HTERT RPE-1 (cell line): ENCODE results near the gene ADORA1.

Source experiments
- in situ Hi-C: fragments of 300-500 bp; cut with MboI; formaldehyde crosslinking; loops from 4 replicates; pipeline ENCODE4 v1.14.3; 2020; ENCODE audit warnings: low sequenced_read_pairs

The ADORA1 gene

DNA sequence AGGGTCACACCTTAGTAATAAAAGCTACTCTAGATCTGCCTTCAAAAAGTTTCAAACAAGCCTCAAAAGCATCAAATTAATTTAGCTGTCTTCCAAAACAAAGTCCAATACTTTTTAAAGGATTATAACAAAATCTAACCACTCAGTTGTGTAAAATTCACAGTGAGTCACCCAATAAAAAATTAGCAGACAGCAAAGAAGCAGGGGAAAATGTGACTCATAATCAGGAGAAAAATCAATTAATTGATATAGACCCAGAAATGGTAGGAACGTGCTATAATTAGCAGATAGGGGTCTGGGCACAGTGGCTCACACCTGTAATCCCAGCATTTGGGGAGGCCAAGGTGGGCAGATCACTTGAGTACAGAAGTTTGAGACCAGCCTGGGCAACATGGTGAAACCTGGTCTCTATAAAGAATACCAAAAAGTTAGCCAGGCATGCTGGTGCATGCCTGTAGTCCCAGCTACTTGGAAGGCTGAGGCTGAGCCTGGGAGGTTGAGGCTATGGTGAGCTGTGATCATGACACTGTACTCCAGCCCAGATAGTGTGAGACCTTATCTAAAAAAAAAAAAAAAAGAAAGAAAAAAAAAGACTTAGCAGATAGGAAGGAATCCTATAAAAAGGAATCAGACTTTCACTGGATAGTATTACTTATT, 33.6 kb upstream of the ADORA1 start:
- in situ Hi-C loops = no loop called here

DNA sequence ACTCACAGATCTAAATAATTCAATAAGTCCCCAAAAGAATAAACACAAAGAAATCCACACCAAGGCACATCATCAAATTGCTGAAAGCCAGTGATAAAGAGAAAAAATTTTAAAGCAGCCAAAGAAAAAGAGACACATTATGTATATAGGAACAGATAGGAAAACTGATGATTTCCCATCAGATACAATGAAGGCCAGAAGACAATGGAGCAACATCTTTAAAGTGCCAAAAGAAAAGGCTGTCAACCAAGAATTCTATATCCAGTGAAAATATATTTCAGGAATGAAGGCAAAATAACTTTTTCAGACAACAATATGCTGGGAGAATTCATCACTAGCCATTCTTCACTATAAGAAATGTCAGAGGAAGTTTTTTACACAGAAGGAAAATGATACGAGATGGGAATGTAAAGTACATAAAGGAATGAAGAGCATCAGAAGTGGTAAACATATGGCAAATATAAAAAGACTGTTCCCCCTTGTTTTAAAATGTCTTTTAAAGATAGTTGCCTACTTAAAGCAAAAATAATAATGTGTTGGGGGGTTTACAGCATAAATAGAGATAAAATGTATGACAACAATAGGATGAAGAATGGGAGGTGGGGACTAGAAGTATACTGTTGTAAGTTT, 32.4 kb upstream of the ADORA1 start:
- in situ Hi-C loops = no loop called here

DNA sequence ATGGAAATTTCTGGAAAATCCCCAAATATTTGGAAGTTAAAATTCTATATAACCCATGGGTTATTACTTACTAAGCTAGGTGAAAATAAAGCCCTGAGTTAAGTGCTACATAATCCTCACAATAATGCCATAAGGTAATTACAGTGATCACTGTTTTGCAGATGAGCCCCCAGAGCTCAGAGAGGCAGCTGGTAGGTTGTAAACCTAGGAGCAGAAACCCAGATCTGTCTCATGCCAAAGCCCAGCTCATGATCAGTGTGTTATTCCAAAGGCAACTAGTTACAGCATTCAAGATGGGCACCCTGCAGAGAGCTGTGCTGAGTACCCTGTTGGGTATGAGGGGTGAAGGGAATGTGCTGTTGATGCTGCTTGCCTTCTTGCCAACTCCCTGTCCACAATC, 31.0 kb upstream of the ADORA1 start:
- in situ Hi-C loops = no loop called here

DNA sequence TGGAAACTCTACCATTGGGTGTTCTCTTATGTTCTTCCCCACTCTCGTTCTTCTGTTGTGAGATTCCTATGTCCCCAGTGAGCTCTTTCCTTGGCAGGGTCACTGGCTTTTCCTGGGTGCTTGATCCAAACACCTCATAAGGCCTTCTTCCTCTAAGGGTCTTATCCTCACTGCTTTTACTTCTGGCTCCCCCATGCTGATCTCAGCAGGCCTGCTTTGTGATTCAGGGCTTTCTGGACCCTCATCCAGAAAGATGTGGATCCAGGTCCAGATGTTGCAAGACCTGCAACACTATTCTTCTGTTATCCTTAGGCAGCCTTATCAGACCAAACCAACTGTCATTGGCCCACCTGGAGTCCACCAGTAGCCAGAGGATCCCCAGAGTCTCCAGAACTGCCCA, 30.5 kb upstream of the ADORA1 start:
- in situ Hi-C loops = no loop called here

DNA sequence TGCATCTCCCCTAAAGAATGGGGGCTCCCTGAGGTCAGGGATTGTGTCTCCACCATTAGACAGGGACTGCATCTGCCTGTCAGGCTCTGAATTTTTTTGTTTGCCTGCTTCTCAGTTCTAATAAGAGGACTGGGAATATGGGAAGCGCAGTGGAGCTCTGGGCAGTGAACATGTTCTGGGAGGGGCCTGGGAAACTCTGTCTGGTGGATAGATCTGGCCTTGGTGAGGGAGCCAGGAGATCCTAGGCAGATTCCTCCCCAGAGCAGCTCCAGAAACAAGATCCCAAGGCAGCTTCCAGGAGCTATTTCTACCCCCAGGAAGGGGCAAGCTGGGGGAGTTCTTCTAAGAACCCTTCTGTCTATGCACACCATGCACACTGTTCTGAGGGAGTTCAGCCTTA, 29.1 kb upstream of the ADORA1 start:
- in situ Hi-C loops = no loop called here

DNA sequence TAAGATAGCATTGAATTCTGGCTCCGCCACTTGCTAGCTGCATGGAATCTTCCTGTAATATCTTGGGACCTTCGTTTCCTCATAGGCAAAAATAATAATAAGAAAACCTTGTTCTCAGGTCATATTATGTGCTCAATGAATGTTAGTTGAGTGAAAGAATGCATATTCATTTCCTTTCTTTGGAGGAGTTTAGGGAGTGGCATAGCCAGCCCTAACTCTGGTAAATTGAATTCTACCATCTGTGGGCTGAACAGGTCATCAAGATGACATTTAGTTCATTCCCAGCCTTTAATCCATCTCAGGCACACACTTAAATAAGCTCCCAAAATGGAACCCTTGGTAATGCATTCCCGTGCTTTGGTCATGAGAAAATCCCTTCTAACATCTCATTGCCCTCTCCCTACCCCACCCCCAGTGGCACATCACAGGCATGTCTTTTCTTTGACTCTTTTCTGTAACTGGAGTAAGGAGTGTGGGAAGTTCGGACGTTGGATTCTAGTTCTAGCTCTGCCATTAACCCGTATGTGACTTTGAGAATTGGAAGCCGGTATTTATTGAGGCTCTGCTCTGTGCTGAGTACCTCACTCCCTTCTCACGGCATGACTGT, 28.5 kb upstream of the ADORA1 start:
- in situ Hi-C loops = no loop called here

DNA sequence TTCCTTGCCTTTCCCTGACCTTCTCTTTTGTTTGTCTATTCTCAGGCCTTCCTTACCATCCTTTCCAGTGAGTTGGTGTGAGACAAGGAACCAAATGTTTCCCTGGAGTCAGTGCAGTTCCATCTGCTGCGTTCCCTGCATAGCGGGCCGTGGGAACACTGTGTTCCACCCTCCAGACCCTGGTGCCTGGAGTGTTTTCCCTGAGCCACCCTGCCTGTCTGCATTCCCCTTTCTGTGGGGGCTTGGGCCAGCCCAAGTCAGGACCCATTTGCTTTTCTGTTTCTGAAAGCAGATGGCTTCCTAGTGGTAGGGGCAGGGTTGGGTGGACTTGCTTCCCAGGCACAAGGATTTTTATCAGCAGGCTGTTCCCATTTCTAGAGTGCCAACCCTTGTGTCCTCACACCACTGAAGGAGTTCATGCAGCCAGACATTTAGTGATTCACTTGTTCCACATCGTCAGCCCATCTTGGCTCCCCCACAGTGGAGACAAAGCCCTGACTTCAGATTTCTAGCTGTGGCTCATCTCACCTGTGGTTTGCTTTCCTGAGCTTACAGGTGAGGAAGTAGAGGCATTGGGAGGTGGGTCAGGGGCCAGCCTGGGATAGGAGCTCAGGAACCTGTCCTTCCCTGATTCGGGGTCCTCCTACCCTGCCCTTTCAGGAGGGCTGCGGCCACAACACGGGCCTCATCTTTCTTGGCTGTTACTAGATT, 27.6 kb upstream of the ADORA1 start:
- in situ Hi-C loops = no loop called here

DNA sequence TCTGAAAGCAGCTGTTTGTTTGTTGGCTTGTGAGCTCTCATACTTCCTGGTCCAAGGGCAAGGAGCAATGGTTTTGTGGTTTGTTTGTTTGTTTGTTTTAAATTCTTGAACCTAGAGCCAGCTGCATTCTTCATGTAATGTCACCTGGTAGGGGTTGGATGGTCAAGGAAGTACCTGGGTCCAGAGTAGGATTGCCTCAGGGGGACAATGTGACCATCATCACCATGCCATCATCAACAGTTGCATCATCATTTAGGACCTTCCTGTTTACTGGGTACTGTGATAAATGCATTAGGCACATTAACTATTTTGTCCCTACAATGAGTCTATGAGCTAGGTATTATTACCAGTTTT, 27.0 kb upstream of the ADORA1 start:
- in situ Hi-C loops = no loop called here

DNA sequence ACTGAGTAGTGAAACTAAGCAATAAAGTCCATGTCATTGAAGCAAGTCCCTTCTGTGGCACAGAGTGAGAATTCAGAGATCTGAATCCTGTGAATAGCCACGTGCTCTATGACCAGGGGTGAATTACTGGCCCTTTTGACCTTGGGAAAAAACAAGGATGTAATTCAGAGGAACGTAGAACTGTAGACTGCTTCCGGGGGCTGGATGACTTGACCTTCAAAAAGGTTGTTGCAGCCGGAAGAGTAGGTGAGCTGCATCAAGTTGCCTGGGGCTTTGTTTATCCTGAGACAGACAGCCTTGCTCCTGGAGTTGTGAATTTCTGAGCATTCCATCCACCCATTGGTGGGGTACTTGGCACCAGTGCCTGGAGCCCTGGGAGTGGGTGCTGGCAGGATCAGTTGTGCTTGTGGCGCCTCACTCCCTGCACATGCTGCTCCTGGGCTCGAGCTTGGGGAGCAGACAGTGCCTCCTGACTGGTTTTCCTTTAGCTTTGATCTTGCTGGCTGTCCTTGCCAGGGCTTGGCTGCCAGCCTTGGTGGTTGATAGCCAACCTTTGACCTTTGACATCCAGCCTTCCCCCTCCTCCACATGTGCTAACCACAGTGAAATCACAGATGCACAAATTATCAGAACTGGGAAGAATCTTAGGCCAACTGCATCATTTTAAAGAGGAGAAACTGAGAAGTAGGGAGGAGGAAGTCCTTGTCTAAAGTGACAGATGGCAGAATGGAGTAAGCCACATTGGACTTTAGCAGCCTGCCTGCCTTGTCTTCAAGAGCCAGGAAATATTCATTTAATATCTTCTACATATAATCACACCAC, 25.5 kb upstream of the ADORA1 start:
- in situ Hi-C loops = no loop called here

DNA sequence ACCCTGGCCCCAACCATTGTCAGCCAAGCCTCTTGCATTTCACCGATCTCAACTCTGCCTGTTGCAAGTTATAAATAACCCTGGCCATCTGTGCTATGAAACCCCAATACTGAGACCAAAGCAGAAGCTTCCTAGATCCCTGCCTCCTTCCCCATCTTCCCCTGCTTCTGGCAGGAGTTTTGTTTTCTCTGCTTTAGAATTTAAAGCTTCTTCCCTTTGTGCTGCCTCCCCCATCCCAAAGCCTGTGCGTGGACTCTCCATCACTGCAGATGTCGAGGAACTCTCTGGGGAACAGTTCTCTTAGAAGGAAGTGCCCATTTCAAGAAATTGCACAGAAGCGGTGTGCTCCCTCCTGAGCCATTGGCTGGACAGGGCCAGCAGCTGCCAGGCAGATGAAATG, 24.3 kb upstream of the ADORA1 start:
- in situ Hi-C loops = no loop called here

DNA sequence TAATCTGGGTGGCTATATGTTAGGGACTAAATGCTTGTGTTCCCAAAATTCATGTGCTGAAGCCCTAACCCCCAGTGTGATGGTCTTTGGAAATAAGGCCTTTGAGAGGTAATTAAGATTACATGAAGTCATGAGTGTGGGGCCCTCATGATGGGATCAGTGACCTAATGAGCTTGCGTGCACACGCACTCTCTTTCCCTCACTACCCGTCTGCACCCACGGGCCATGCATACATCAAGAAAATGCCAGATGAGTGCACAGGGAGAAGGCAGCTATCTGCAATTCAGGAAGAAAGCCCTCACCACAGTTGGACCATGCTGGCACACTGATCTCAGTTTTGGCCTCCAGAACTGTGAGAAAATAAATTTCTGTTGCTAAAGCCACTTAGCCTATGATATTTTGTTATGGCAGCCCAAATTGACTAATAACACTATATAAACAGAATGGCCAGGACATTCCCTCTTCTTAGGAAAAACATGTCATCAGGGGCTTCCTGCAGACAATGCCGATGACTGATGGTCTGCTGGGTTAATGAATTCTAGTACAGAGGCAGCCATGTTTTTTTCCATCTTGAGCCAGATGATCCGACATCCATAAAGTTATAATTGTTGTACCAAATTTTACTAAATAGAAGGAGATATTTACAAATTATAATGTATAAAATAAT, 23.6 kb upstream of the ADORA1 start:
- in situ Hi-C loops = no loop called here

DNA sequence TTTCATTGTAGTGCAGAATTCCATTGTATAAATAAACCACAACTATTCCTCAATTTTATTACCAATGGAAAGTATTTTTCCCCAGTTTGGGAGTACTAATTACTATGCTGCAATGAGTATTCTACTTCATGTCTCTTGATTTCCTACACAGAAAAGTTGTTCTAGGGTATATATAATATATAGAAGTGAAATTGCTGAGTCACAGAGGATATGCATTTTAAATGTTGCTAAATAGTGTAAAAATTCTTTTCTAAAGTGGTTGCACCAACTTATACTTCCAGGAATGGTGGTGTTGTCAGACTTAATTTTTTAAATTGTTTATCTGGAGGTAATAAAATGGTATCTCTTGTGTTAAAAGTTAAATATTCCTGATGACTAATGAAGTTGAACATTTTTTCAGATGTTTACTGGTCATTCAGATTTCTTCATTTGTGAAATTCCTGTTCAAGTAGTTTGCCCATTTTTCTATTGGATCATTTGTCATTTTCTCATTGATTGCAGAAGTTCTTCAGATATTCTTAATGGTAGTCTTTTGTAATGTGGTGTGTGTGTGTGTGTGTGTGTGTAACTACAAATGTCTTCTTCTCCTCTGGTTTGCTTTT, 22.6 kb upstream of the ADORA1 start:
- in situ Hi-C loops = no loop called here

DNA sequence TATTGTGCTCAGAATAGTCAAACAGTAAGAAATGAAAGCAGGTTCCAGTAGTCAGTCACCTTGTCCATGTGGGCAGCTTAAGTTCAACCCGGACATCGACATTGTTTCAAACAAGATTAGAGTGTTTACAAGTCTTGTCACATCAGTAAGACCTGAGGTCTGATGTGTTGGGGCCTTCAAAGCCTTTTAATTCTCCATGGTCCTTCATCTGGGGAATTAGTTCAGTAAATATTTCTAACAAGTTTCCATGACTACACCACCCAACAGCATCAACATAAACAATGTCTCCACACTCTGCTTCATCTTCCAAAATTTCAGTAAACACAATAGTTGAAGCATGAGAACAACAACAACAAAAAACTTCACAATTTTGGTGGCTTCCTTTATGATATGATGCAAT, 15.1 kb upstream of the ADORA1 start:
- in situ Hi-C loops = no loop called here

DNA sequence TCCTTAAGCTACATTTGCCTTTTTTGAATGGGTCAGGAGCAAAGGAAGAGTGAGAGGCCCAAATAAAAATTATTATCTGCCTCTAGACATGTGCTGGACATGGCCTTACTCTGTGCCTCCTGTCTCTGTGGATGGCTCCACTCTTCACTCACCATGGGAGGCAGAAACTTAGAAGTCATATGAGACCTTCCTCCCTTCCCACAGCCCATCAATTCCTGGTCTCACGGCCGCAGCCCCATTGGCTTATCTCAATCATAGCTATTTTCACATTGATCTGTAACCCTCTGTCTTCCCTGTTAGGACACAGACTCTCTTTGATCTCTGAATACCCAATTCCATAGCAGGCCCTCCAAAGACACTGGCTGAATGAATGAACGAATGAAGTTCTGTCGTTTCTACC, 14.2 kb upstream of the ADORA1 start:
- in situ Hi-C loops = no loop called here

DNA sequence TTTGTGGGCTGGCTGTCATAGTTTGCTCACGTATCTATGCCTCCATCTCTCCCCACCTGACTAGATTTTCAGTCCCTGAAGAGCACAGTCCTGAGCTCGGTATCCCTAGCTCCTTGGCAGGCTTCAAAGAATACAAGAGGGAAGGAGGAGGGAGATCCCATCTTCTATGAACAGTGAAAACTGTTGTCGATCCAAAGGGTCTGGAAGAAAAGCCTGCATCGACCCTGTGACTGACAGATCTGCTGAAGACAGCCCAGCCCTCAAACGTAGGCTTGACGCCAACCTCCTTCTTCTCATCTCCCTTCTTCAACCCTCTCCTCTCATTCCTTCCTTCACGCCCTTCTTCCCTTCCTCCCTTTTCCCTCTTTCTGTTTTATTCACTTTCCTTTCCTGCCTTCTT, 13.3 kb upstream of the ADORA1 start:
- in situ Hi-C loops = no loop called here

DNA sequence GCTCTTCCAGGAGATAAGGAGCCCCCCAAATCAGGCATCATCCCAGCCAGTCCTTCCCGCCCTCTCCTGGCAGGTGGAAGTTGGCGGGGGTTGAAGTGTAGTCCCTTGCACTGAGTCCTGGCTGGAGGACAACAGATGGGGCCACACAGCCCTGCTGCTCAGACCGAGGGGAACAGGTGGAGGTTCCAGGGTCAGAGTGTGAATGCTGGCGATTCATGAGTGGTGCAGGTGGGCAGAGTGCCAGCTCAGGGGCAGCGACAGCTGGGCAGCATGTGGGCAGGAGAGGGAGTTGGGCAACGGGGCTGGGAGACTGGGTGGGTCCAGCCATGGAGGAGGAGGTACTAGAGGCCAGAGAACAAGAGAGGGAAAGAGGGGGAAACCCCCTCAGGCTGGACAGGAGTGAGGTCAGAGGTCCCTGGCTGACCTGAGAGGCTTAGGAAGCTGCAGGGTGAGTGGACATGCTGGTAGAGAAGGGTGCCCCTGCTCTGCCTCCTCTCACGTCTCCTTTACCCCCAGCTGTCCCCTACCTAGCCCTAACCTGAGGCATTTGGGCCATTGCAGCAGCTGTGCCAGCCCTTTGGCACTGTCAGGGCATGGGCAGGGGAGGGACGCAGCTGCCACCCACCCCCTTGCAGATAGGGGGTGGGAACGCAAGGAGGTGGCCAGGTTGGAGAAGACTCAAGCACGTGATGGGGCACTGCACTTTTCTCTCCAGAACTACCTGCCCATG, 11.3 kb upstream of the ADORA1 start:
- in situ Hi-C loops = no loop called here

DNA sequence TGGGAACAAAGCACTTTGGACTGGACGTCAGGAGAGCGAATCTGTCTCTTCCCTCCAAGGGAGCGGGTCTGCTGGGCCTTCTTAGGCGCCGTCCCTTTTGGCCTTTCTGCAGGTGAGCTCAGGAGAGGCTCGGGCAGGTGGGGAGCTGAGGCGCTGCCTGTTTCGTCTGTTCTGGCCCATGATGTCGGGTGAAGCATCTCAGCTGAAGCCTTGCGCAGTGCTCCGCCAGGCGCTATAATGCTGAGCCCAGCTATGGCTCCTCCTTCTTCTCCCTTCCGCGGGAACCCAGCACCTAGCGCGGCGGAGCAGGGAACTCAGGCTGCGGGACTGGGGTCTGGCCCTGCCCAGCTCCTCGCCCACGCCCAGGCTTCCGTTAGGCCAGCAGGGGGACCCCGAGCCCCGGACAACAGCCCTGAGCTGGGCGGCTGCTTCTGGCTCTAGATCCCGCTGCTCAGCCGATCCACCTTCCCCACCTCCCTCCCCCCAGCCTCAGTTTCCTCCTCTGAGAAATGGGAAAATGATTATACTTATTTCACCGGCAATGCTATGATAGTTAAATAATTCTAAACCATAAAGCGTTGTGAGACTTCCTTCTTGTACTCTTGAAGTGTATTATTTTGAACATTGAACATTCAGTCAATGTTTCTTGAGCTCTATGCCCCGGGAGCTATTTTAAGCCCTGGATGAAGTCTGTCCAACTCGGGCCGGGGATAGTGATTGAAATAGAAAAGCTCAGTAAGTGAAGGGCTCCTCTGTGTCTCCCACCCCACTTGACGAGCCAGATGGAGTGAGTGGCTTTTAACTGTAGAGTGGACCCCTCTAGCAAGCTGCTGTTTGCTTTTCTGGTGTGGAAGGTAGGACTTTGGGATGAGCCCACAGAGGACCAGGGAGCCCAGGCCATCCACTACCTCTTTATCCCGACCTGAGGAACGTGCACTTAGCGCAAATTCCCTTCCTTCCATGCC, 9.6 kb upstream of the ADORA1 start:
- in situ Hi-C loops = no loop called here

DNA sequence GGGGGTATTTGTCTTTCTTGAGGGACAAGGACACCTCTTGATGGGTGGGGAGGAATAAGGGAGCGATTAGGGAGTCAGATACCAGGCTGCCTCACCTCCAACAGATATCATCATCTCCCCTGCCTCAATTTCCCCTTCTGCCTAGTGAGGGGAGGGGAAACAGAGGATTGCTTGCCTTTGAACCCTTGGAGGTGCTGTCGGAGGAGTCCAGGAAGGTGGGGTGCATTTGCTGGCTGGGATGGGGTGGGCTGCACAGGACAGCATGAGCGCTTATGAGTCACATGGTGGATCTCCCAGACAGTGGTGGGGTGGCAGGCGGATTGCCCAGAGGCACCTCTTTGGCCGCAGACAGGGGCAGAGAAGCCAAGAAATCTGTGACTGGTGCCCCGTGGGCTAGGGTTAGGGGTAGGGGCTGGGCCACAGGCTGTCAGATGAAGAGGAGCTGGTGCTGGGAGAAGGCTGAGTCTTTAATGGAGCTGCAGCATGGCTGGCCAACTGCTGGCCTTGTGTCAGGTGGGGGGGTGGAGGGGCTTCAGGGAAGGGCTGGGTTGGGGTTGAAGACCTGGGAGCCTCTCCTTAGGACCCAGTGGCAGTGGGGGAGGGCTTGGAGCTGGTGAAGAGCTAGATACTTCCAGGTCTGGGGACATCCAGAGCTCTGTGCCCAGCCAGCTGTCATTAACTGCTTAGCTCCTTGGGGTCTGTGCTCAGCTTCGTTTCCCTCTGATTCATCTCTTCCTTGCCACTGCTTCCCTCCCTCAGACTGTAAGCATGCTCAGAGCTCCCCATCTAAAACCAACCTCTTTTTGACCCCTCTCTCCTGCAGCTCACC, 7.0 kb upstream of the ADORA1 start:
- in situ Hi-C loops = no loop called here
